Subcutaneous abdominal adipose tissue (tissue), 5 donors: ENCODE results near the gene ENPP3.
"Not testable (repeated sequence)": the region's sequence is repeated elsewhere in the genome, so short reads cannot be mapped to it uniquely, and the experiment has no call there.

ENCODE experiments used
- H3K27ac ChIP-seq: one replicate; pipeline ENCODE4 v1.7.0; 2013; ENCODE audit warnings: low read depth, mild to moderate bottlenecking, inconsistent platforms, low read length, moderate library complexity
- H3K27me3 ChIP-seq, 5 donors: one replicate each; pipeline ENCODE4 v1.7.0; 2013; ENCODE audit warnings: low read length in 5 of 5, inconsistent platforms in 1 of 5; ENCODE audit not compliant: control insufficient read depth in 5 of 5, insufficient read depth in 4 of 5
- H3K36me3 ChIP-seq, 5 donors: one replicate each; pipeline ENCODE4 v1.7.0; 2013; ENCODE audit warnings: low read length in 5 of 5; ENCODE audit not compliant: control insufficient read depth in 5 of 5, insufficient read depth in 5 of 5
- H3K4me1 ChIP-seq, 5 donors: one replicate each; pipeline ENCODE4 v1.7.0; 2013; ENCODE audit warnings: low read length in 5 of 5, mild to moderate bottlenecking in 3 of 5, moderate library complexity in 1 of 5; ENCODE audit not compliant: control insufficient read depth in 5 of 5, insufficient read depth in 5 of 5
- H3K4me3 ChIP-seq, 5 donors: one replicate each; pipeline ENCODE4 v1.7.0; 2013; ENCODE audit warnings: low read length in 5 of 5, low read depth in 1 of 5
- H3K9ac ChIP-seq, 5 donors: one replicate each; pipeline ENCODE4 v1.7.0; 2013; ENCODE audit warnings: low read length in 5 of 5, mild to moderate bottlenecking in 4 of 5, moderate library complexity in 3 of 5
- H3K9me3 ChIP-seq, 5 donors: one replicate each; pipeline ENCODE4 v1.7.0; 2013; ENCODE audit warnings: low read length in 5 of 5; ENCODE audit not compliant: control insufficient read depth in 5 of 5
- donor health status: healthy.
- donor health status: healthy.
- donor health status: healthy.
- donor health status: healthy.
- donor health status: healthy.

Gene ENPP3

DNA sequence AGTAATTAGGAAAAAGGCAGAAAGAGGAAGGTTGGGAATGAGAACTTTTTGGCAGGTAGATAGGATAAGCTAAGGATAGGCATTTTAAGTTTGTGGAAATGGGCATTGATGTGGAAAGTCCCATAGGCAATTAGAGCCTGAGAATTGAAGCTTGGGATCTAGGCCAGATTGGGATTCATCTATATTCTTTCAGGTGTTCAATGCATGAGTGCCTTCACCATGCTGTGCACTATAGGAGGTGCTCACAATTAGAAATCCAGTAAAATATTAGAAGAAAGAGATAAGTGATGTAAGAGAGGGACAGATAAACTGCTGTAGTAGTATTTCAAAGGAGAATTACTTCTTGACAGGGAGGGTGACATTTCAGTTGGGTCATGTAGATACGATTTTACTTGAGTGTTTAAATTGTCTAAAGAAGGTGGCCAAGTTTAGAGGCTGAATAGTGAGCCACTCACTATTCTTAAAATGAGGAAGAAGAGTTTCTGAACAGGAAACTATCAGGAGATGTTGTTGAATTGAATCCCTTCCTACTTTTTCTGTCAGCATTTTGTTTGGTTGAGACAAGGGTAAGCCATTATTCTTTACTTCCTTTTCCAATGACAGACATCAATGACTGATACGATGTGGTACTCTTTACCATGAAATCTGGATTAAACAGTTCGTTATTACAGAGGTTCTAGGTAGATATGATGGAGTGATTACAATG is 104.7 kb downstream of the ENPP3 start:
- H3K27ac ChIP-seq: no peak overlapping the region

GRCh38 chr6:131744432-131745287 is 107.6 kb downstream of the ENPP3 start:
- Histone ChIP-seq H3K27me3 (no peaks in the 10 kb centered on the region), H3K9ac (no peak overlapping the region), H3K4me3 (no peak overlapping the region), H3K36me3 (no peaks in the 10 kb centered on the region), H3K27ac (no peak overlapping the region), H3K9me3 (no peaks in the 10 kb centered on the region), H3K4me1 (no peaks in the 10 kb centered on the region)

More for the DNA sequence above, 104.7 kb downstream of the ENPP3 start:
- no peaks in the 10 kb centered on the region for H3K36me3 ChIP-seq
- H3K9ac ChIP-seq: no peak overlapping the region
- no peaks in the 10 kb centered on the region for H3K4me1 ChIP-seq
- no peaks in the 10 kb centered on the region for H3K9me3 ChIP-seq
- H3K4me3 ChIP-seq: no peak overlapping the region
- no peaks in the 10 kb centered on the region for H3K27me3 ChIP-seq

- H3K9me3 ChIP-seq: no peaks in the 10 kb centered on the region
- no peak overlapping the region for H3K9ac ChIP-seq
- H3K4me3 ChIP-seq: no peak overlapping the region
- no peaks in the 10 kb centered on the region for H3K4me1 ChIP-seq
- H3K36me3 ChIP-seq: no peaks in the 10 kb centered on the region
- no peaks in the 10 kb centered on the region for H3K27me3 ChIP-seq
- no peak overlapping the region for H3K27ac ChIP-seq
Observed at GRCh38 chr6:131745476-131745875, 108.4 kb downstream of the ENPP3 start.

GRCh38 chr6:131747821-131748353 is 110.8 kb downstream of the ENPP3 start:
- no peak overlapping the region for H3K27ac ChIP-seq
- H3K4me1 ChIP-seq: no peaks in the 10 kb centered on the region
- H3K36me3 ChIP-seq: no peaks in the 10 kb centered on the region
- no peaks in the 10 kb centered on the region for H3K27me3 ChIP-seq
- no peak overlapping the region for H3K4me3 ChIP-seq
- H3K9ac ChIP-seq: no peak overlapping the region
- H3K9me3 ChIP-seq: no peaks in the 10 kb centered on the region

DNA sequence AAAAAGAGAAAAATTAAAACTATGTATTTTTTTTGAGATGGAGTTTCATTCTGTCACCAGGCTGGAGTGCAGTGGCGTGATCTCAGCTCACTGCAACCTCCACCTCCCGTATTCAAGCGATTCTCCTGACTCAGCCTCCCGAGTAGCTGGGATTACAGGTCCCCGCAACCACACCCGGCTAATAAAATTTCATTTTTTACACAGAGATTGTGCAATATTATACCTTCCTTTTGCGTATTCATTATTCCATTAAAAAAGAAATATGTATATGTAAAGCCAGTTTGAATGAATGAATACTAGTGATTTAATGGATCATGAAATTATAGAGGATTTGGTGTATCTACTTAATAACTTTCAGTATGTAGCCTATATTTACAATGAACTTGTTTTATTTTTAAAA is 111.9 kb downstream of the ENPP3 start:
- Histone ChIP-seq H3K9ac (no peak overlapping the region), H3K9me3 (no peaks in the 10 kb centered on the region), H3K36me3 (no peaks in the 10 kb centered on the region), H3K4me3 (no peak overlapping the region), H3K27me3 (no peaks in the 10 kb centered on the region), H3K27ac (no peak overlapping the region), H3K4me1 (peaks cover 0 to 7% (median 0%) of the 10 kb centered on the region in 5 donors)

GRCh38 chr6:131751012-131751715 is 114.1 kb downstream of the ENPP3 start:
- not testable (repeated sequence) for H3K4me1 ChIP-seq, H3K9me3 ChIP-seq, H3K9ac ChIP-seq, H3K4me3 ChIP-seq, H3K27me3 ChIP-seq, H3K27ac ChIP-seq, H3K36me3 ChIP-seq

DNA sequence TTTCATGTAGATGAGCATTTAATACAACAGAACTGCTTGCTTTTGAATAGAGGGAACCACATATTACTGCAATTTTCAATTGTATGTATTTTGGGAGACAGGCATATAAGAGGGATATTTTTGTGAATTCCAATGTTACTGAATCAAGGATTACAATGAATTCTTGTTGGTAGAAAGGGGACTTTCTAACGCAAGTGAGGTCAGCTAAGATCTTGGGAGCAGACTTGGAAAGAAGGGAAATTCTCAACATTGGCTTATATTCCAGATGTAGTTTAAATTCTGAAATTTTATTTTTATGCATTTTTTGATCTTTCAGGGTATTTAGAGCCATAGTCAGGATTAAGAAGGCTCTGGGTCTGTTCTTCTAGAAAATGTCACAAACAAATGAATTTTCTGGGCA is 117.0 kb downstream of the ENPP3 start:
- H3K4me3 ChIP-seq: no peak overlapping the region
- no peaks in the 10 kb centered on the region for H3K27me3 ChIP-seq
- H3K36me3 ChIP-seq: no peaks in the 10 kb centered on the region
- peaks cover 0 to 13% (median 0%) of the 10 kb centered on the region in 5 donors for H3K4me1 ChIP-seq
- no peak overlapping the region for H3K27ac ChIP-seq
- no peaks in the 10 kb centered on the region for H3K9me3 ChIP-seq
- no peak overlapping the region for H3K9ac ChIP-seq

GRCh38 chr6:131754715-131755567 is 117.8 kb downstream of the ENPP3 start:
- Histone ChIP-seq H3K9ac (no peak overlapping the region), H3K27ac (no peak overlapping the region), H3K4me1 (peaks cover 0 to 19% (median 3%) of the 10 kb centered on the region in 5 donors), H3K27me3 (no peaks in the 10 kb centered on the region), H3K36me3 (no peaks in the 10 kb centered on the region), H3K9me3 (no peaks in the 10 kb centered on the region), H3K4me3 (no peak overlapping the region)

- Histone ChIP-seq H3K36me3 (no peaks in the 10 kb centered on the region), H3K9ac (no peak overlapping the region), H3K27me3 (no peaks in the 10 kb centered on the region), H3K27ac (no peak overlapping the region), H3K4me3 (no peak overlapping the region), H3K9me3 (no peaks in the 10 kb centered on the region), H3K4me1 (peaks cover 0 to 23% (median 5%) of the 10 kb centered on the region in 5 donors)
Observed at GRCh38 chr6:131755597-131755996, 118.5 kb downstream of the ENPP3 start.
